ENCODE data around the gene KNSTRN.

Gene KNSTRN

DNA sequence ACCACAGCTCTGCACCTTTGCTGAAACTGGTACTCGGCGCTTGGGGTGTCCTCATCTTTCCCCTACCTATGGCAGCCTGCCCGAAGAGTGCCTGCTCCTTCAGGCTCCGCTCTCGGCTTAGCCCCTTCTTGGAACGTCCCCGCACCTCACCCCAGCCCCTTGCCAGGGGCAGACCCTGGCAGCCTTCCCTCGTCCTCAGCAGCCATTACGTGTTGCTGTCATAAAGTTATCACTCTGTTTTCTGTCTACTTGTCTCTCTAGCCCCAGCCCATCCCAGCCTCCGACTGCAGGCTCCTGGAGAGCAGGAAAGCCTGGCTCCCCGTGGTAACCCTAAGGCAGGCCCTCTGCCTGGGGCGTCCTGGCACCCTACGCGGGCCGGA lies 53.2 kb downstream of the KNSTRN start:
- no peak for DNase-seq

DNA sequence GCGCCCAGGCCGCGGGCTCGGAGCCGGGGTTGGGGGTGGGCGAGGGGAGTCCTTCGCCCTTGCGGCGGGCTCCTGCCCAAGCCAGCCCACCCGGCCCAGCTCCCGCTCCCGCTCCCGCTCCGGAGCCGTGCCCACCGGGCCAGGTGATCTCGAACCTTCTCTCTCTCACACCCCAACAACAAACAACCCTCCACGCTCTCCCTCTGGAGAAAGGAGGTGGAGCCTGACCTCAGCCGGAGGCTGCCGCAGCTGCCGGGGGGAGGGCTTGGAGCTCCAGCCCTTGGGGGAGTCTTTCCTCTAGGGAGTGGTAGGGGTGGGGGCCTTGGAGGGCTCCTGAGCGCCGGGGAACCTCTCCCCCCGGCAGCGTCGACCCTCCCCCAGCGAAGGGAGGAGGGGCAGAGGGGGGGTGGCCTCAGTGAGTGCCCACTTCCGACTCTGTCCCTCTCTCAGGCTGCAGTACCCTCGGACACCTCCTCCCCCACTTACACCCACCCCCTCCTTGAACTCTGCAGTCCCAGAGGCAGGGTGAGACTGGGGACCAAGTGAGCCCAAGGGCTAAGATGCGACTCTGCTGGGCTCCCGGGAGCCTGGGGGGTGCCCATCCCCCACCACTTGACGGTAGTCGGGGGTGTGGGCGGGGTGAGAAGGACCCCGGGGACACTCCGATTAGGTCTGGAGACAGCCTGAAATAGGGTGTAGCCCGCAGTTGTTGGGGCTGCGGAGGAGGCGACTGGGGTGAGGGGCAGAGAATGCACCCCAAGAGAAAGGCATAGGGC lies 53.8 kb downstream of the KNSTRN start:
- DNase-seq = no peak

DNA sequence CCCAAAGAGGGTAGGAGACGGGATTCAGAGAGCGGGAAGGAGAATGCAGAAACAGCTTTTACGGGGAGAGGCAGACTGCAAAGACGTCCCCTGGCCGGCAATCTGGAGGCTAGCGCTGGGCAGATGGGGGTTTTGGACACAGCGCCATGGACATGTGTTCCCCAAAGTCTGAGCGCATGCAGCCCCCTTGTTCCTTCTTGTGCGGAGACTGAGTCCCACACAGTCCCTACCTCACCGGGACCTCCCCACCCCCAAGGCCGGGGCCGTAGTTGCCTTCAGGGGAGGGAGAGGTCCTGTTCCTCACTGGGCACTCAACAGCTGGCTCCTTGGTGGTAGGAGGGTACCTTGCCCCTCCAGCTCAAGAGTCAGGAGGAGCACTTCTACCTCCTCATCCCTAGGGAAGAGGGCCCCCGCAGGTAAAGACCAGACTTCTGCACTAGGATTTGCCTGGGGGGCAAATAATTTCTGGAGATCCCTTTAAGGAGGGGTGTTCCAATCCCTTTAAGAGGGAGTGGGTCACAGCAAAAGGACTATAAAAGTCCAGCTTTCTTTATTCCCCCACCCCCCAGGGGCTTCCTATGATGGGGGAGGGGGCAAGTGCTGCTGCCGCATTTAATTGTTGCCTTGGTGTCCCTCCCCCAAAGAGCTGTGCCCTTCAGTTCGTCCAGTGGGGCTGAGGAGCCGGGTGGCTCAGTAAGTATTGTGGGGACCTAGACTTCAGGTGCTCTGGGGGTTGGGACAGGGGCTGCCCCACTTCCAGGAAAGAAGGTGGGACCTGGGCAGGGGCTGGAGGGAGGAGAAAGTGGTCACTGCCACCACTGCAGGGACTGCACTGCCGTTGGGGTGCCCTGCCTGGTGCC lies 54.6 kb downstream of the KNSTRN start:
- DNase-seq = no peak

DNA sequence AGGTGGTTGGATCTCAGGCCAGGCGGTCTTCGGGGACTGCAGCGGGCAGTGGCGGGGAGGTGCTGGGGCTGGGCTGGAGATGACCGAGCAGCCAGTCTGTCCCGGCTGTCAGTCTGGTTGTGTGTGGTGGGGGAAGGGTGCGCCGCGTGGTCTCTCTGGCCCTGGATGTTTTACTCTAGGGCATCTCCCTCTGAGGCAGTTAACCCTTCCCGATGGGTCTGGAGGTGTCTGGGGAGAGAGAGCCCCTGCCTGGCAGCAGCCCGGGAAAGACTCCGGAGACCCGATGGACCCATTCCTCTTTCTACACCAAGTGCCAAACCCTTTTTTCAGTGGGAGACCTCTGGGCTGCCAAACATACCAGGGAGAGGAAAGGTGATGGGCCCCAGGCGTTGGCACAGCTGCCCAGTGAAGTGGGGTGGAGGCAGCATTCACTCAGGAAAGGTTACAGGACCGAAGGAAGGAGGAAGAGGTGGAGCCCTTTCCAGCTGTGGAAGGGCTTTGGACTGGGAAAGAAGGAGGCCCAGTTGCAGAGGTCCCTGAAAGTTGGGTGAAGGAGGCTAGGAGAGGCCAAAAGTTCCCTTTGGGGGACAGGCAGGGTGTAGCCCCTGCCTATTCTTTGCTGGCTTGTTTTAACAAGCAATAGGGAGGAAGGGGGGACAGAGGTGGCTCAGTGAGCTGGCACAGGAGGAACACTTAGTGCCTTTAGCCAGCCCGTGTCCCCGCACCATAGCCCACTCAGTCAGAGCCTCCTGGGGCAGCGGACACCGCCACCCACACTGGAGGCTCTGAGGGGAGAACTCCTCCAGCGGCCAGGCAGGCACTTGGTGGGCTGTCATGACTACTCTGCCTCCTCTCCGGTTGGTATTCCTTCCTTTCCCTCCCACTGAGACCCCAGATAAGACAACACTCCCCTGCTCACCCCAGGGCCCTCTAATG lies 55.5 kb downstream of the KNSTRN start:
- DNase-seq = no peak

DNA sequence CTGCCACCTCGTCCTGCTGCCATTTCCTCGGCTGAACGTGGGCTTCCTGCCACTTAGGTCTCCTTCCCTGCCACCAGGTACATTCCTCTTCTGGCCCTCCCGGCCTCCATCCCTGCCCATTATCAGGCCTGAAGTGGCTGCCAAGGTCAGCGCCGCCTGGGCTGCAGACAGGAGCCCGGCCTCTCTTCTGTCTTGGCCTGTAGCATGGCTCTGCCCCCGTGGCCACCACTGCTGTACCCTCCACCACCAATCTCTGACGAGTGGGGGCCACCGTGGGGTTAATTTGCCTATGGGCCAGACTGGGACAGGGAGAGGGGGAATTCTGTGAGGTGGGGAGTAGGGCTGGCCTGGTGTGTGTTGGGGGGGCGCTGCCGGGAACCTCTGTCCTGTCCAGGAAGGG lies 56.2 kb downstream of the KNSTRN start:
- no peak for DNase-seq

DNA sequence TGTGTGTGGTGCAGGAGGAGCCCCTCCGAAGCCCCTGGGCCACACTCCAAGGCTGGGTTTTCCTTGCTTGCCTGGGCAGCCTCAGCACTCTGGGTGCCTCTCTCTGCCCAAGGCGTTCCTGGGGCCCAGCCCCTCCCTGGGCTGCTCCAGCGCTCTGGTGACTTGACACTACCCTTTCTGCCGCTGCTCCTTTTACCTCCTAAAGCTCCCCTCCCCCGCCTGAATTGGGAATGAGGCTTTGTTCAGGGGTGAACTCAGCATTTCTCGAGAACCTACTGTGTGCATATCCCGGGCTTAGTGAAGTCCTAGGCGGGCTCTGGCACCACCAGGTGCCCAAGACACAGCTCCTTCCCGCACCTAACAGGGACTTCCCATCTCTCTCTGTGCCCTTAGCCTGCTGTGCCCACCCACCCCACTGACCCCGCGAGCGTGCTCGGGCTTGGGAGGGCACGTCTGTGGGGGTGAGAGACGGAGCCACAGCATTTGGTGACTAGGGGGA lies 57.0 kb downstream of the KNSTRN start:
- DNase-seq = no peak

DNA sequence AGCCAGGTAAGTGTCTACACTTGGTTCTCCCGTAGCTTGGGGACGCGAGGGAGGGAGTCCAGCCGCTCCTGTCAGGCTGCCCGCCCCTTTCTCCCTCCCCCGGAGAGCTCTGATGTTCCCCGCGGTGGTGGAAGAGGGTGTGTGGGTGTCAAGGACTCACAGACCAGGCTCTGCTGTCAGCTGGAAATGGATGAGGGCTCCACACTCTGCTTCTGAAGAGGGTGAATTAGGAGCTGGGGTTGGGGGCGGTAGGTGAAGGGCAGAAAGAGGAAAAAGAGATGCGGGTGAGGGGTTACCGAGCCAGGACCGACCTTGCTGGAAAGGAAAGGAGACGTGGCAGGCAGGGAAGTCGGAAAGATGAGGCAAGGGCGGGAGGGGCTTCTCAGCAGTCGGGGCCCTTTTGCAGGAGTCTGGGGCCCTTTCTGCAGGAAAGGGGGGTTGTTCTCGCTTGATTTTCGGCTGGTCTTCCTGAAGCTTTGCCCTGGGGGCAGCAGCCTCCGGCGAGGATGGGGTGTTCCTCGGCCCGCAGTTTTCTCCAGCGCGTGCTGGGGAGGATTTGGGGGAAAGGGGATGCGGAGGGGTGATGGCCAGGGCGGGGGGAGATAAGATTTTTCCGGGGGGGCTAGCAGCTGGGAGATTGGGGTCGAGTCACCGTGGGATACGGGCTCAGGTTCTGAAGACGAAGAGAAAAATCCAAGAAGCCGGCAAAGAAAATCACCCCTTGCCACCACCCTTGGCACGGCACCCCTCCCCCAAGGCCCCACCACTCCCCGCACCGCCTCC lies 57.6 kb downstream of the KNSTRN start:
- no peak for DNase-seq

DNA sequence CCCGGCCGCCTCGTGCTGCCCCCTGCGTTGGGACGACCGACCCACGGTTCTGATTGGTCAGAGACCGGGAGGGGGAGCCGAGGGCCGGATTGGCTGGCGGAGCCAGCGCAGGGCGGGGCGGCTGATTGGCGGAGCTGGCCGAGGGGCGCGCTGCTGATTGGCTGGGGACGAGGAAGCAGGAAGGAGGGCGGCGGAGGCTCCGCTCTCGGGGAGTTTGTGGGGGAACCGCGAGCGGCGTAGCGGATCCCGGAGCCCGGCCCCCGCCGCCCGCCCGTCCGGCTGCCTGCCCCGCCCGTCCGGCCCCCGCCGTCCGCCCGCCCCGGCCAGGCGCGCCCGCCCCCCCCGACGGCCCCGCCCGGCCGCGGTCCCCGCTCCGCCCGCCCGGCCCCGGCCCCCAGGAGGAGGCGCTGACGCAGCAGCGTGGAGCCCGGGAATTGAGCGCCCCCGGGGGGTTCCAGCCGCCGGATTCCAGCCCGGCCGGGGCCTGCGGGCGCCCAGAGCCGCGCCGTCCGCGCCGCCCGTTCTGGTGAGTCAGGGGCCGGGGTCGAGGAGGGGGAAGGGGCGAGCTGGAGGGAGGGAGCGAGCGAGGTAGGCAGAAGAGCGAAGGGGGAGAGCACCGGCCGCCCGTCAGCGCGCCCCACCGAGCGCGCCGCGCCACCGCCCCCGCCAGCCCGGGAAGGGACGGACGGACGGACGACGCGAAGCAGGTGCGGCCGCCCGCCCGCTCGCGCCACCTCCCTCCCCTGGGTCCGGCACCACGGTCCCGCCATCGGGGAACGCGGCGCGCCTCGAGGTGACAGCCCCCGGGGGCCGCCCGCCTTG lies 58.4 kb downstream of the KNSTRN start, which contains the start of gene BAHD1:
Gene BAHD1 (plus strand): TSS at position 211 of the 822 bp plus-strand sequence. CDS start 17,512 bp downstream, outside the sequence.
- peak; percentile 79 for DNase-seq

DNA sequence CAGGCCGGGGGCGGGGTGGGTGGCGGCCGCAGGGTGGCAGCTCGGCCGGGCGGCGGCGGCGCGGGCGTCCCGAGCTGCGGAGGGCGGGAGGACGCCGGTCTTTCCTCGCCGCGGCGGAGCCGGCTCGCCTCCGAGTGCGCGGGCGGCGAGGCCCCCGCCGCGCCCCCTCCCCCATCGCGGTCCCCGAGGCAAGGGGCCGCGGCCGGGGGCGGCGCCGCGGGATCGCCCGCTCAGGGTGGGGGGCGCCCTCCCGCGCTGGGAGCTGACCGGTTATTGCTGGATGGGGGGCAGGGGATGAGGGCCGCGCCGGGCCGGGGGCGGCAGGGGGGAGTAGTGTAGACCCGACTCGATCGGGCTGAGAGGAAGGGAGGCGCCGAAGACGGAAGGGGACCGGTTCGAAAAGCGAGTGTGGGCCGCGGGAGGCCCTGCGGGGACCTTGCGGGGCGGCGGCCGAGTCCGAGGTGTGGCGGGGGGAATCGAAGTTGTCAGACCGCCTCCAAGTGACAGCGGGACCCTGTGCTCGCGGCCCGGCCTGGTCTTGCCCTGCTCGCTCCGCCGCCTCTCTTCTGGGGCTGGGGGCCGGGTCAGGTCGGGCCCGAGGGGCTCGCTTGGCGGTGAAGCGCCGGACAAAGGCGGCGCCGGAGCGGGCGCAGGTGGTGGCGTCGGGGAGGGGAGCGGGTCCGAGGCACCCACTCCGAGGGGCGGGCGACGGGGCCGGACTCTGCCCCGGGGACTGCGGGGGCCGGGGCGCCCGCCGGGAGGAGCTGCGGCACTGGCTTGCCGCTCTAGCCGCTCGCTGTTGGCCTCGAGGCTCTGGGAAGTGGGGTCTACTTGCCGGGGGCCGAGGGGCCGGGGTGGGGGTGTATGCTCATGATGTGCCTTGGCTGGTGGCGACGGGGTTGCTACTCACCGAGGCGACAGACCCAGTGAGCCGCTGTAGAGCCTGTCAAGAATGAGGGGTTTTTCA lies 59.3 kb downstream of the KNSTRN start:
- no peak for DNase-seq

DNA sequence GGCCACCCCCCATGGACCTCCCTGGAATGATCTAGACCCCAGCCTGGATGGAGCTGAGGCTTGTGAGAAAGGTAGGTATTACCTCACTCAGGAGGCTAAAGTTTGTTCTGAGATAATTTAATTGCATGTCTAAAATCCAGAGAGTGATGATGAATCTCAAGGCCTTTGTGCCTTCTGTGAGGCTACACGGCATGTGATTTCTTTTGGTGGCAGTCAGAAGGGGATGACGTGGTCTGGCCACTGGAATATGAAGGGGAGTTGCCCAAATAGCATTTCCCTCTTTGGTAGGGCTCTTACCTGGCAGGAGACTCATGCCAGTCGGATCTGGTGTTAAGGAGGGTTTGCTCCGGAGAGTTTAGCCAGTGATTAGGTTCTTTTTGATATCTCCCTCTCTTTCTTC lies 60.7 kb downstream of the KNSTRN start:
- DNase-seq = no peak

DNA sequence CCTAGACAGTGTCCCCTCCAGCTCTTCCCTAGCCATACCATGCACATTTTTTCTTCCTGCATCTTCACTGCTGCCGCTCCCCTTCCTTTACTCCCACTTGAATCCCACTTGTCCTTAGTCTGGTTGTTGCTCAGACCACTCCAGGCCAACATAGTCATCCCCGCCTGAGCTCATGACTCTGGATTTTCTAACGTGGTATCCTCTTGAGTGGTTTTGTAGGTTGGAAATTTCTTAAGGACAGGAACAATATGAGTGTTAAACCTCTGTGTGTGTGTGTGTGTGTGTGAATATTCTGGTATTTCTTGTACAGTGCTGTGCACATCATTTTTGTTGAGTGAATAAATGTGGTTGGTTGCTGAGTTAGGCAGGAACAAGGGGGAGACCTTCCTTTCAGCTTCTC lies 61.3 kb downstream of the KNSTRN start:
- DNase-seq = no peak
